GM08714 (cell line): ENCODE results near the gene PGRMC1.
"Not testable (repeated sequence)": the region's sequence is repeated elsewhere in the genome, so short reads cannot be mapped to it uniquely, and the experiment has no call there.

Experiments
- H3K4me3 ChIP-seq: fragments of 200-500 bp; sonication (Bioruptor generic); 2 replicates; pipeline ENCODE4 v1.5.1; 2014; ENCODE audit warnings: mild to moderate bottlenecking, low read length, inconsistent platforms
- ZNF274 ChIP-seq: IDR thresholded peaks from 2 replicates; pipeline ENCODE4 v1.6.1; 2012; ENCODE audit warnings: mild to moderate bottlenecking, low read depth, low read length

Gene PGRMC1

DNA sequence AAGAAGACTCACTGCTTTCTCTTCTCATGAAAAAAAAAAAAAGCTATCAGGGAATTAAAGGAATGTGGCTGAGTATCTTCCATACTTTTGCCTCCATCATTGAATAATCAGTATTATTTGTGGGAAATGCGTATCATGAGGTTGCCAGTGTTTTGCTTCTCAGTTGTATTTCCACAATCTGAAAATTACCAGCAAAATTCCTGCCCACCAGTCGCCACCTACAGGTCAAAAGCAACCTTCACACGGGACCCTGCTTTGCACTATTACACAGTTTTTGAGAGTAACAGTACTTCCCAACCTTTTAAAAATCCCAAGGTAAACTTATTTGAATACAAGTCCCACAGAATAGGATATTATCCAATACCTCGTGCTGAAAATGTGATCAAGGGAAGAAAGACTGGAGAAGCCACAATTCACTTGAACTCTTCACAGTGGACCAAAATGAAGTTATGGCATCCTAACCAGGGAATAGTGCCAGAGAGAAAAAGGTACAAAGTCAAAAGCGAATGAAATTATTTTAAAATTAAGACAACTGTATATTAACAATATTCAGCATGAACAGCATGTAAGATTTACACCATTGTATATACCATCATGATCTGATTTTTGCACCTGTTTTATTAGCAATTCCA lies 30.4 kb downstream of the PGRMC1 start:
- TF ChIP-seq ZNF274: no peak
- no peak overlapping the region for H3K4me3 ChIP-seq

DNA sequence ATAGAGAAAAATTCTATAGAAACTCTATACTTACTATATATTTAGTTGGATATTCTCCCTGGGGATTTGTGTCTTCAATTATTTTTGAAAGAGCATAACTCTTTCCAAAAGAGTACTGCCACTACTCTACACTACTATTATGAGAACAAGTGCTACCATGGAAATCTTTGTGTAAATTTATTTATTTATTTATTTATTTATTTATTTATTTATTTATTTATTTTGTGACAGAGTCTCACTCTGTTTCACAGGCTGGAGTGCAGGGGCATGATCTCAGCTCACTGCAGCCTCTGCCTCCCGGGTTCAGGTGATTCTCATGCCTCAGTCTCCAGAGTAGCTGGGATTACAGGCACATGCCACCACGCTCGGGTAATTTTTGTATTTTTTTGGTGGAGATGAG lies 31.0 kb downstream of the PGRMC1 start:
- not testable (repeated sequence) for H3K4me3 ChIP-seq

DNA sequence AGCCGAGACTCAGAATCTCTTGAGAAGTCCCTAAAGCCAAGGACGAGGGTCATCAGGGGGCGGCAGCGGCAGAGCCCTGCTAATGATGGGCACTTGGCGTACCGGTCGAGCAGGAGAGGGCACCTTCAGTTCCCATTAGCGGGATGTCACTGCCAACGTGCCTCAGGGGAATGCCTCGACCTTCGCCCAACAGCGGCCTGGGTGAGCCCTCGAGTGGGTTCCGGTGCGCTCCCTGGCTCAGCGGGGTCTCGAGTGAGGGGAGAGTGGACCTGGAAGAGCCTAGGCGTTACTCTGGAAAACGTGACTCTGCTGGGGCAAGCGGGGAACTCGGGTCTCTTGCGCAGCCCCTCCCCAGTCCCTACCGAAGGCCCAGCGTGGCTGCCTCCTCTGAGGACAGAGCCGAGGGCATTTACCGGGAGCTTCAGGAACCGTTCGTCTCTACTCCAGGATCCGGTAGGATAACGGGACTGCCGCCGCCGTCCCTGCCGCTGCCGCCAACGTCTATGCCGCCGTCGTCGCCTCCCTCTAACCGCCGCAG lies 36.9 kb downstream of the PGRMC1 start:
- no peak for TF ChIP-seq ZNF274

DNA sequence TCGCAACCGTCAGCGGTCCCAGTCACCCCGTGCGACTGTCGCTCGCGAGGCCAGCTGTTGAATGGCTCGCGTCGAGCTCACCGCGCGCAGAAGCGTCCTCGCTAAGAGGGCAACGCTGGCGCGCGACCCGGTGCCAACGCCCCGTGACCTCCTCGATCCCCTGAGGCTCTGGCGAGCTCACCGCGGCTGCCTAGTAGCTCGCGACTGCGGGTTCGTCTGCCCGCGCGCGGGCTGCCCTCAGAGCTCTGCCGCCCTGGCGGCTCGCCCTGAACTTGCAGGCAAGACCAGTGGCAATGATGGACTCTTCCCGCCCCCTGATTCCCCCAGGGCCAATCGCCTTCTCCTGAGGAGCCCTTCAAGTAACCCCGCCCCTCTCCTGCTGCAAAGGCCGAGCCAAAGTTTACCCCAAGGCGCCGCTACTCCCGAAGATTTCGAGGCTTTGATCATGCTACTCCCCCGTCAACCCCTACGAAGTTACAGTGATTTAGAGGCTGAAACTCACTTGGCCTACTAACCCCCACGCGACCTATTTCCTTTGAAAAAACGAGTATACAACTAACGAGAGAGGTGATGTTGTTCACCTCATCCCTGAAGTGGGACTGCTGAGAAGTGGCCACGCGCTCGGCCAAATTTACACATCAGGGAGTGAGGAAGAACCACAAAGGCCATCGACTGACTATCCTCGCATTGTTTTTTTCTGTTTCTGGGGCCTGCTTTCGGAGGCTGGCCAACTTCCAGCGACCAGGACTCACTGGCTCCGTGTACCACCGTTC lies 37.5 kb downstream of the PGRMC1 start:
- H3K4me3 ChIP-seq: no peak overlapping the region
- TF ChIP-seq ZNF274: no peak

More for the DNA sequence above, 36.9 kb downstream of the PGRMC1 start:
- H3K4me3 ChIP-seq: no peak overlapping the region

DNA sequence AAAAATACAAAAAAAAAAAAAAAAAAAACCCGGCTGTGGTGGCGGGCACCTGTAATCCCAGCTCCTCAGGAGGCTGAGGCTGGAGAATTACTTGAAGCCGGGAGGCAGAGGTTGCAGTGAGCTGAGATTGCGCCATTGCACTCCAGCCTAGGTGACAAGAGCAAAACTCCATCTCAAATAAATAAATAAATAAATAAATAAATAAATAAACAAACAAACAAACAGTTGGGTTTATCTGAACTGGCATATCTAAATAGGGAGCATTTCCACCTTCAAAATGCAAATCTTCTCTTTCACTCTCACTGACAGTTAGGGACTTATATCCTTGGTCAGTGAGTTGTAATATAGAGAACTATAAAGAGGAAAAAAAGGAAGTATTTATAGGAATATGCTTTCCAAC lies 46.3 kb downstream of the PGRMC1 start:
- not testable (repeated sequence) for H3K4me3 ChIP-seq

DNA sequence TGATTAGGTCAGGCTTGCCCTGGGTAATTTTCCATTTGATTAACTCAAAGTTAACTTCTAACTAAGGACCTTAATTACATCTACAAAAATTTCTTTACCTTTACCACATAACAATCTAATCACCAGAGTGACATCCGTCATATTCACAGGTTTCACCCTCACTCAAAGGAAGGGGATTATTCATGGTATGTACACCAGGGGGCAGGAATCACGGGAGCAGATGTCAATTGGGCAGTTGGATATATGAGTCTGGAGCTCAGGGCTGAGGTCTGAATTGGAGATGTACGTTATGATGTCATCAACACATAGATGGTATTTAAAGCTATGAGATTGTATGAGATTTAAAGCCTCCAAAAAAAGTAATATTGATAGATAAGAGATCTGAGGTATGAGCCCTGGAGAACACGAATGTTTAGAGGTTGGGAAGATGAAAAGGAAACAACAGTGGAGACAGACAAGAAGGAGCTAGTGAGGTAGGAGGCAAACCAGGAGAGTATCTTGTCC lies 52.9 kb downstream of the PGRMC1 start:
- no peak for TF ChIP-seq ZNF274
- no peak overlapping the region for H3K4me3 ChIP-seq

DNA sequence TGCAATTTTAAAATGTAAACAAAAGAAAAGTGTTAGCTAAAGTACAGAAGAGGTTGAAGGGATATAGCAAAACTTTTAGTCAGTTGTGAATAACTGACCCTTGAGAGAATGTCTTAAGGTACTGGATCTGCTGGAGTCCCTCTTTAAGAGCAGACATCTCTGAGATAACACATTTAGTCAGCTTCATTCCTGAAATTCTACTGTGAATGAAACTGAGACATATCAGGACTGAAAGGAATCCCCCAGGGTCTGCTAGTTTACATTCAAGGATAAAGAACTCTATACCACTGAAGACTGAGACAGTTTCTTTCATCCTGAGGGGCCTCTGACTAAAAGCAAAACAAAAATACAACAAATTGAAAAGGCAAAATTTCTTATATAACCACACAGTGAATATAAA lies 54.4 kb downstream of the PGRMC1 start:
- no peak overlapping the region for H3K4me3 ChIP-seq
- TF ChIP-seq ZNF274: no peak

DNA sequence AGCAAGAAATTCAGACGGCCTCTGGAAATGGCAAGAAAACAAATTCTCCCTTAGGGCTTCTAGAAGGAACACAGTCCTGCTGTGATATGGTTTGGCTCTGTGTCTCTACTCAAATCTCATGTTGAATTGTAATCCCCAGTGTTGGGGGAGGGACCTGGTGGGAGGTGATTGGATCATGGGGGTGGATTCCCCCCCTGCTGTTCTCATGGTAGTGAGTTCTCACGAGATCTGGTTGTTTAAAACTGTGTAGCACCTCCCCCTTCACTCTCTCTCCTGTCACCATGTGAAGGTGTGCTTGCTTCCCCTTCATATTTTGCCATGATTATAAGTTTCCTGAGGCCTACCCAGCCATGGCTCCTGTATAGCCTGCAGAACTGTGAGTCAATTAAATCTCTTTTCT lies 55.2 kb downstream of the PGRMC1 start:
- H3K4me3 ChIP-seq: not testable (repeated sequence)

DNA sequence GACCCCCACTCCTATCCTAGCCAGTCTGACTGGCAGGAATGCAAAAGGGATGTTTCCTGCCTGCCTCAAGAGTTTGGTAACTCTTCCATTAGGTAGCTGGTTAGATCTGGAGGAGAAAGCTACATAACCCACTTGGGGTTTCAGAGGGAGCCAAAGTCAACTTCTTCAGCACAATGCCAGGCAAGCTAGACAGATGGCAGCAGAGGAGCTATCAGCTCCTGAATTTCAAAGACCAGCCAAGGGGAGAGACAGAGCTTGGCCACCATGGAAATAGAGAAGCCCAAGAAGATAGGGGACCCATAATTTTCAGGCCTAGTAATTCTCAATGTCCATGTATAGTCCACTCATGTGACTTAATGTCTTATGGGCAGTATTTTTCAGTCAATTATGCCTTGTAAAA lies 56.4 kb downstream of the PGRMC1 start:
- no peak overlapping the region for H3K4me3 ChIP-seq
- TF ChIP-seq ZNF274: no peak
